Hepatocyte (in vitro differentiated cells): Measurements from ENCODE around the gene HIPK3.

Experiments
- EZH2phosphoT487 ChIP-seq: fragments of 200-600 bp; sonication (generic); IDR thresholded peaks from one replicate; pipeline ENCODE4 v1.6.1; 2018; ENCODE audit warnings: antibody characterized with exemption, mild to moderate bottlenecking, low read depth, moderate library complexity; ENCODE audit not compliant: unreplicated experiment, severe bottlenecking
- TF ChIP-seq, protein P1 (sequence below): fragments of 200-600 bp; sonication (generic); IDR thresholded peaks from 2 replicates; pipeline ENCODE4 v1.5.1; 2016; ENCODE audit warnings: antibody characterized with exemption, mild to moderate bottlenecking; ENCODE audit not compliant: poor library complexity

DNA sequence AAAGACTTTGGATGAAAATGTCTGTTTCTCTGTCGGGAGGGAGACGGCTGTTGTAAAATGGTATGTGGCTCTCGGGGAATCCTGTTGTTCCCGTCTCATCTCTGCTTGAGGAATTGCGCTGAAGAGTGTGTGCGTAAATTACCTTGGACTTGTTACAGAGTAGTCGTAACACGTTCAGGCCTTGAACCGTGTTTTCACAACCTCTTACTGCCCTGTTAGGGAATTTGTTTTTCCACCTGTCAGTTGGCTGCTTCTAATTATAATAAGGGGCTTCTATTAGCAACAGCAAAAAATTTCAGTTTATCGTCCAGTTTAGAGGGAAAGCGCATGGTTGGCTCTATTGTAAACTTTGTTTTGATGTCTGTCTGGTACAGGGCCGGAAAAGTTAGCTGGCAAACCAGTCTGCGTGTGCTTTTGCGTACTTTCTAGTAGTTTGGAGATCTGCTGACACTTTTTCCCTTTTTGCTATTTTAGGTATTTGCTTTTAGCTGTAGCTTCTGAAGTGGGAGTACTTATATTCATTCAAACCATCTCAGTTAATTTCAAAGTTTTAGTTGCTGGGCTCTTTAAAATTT lies 1.5 kb downstream of the HIPK3 start:
- TF ChIP-seq EZH2phosphoT487 = no peak
- TF ChIP-seq, protein P1, sequence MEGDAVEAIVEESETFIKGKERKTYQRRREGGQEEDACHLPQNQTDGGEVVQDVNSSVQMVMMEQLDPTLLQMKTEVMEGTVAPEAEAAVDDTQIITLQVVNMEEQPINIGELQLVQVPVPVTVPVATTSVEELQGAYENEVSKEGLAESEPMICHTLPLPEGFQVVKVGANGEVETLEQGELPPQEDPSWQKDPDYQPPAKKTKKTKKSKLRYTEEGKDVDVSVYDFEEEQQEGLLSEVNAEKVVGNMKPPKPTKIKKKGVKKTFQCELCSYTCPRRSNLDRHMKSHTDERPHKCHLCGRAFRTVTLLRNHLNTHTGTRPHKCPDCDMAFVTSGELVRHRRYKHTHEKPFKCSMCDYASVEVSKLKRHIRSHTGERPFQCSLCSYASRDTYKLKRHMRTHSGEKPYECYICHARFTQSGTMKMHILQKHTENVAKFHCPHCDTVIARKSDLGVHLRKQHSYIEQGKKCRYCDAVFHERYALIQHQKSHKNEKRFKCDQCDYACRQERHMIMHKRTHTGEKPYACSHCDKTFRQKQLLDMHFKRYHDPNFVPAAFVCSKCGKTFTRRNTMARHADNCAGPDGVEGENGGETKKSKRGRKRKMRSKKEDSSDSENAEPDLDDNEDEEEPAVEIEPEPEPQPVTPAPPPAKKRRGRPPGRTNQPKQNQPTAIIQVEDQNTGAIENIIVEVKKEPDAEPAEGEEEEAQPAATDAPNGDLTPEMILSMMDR = no peak
